BLaER1 treated with 17β-estradiol and CSF1 and Interleukin-3, amounts not matched to agents 10 nM and 100 nM (cell line): Measurements from ENCODE around the gene SF3B6.
"Not testable (repeated sequence)": the region's sequence is repeated elsewhere in the genome, so short reads cannot be mapped to it uniquely, and the experiment has no call there.

Experiments
- H3K27ac ChIP-seq, 11 experiments: shearing (Covaris generic); formaldehyde crosslinking; 2 replicates each; pipeline ENCODE4 v1.8.1; 2022
- H3K27me3 ChIP-seq, 11 experiments: shearing (Covaris generic); formaldehyde crosslinking; 2 replicates each; pipeline ENCODE4 v1.8.1; 2022
- H3K36me3 ChIP-seq, 11 experiments: shearing (Covaris generic); formaldehyde crosslinking; 2 replicates each; pipeline ENCODE4 v1.8.1; 2022
- H3K4me1 ChIP-seq, 10 experiments: shearing (Covaris generic); formaldehyde crosslinking; 2 replicates each; pipeline ENCODE4 v1.8.1; 2022
- H3K4me2 ChIP-seq, 11 experiments: shearing (Covaris generic); formaldehyde crosslinking; 2 replicates each; pipeline ENCODE4 v1.8.1; 2022
- H3K4me3 ChIP-seq, 10 experiments: shearing (Covaris generic); formaldehyde crosslinking; 2 replicates each; pipeline ENCODE4 v1.8.1; 2022
- H3K9ac ChIP-seq, 11 experiments: shearing (Covaris generic); formaldehyde crosslinking; 2 replicates each; pipeline ENCODE4 v1.8.1; 2022
- H3K9me3 ChIP-seq, 11 experiments: shearing (Covaris generic); formaldehyde crosslinking; replicated peaks in 1 of 11; 2 replicates each; pipeline ENCODE4 v1.8.1; 2022
- H4K20me1 ChIP-seq, 11 experiments: shearing (Covaris generic); formaldehyde crosslinking; 2 replicates each; pipeline ENCODE4 v1.8.1; 2022
- Cebpa-rat ChIP-seq, 11 experiments: shearing (Covaris generic); IDR thresholded peaks; 2 replicates each; pipeline ENCODE4 v1.8.1; 2022

The SF3B6 gene

DNA sequence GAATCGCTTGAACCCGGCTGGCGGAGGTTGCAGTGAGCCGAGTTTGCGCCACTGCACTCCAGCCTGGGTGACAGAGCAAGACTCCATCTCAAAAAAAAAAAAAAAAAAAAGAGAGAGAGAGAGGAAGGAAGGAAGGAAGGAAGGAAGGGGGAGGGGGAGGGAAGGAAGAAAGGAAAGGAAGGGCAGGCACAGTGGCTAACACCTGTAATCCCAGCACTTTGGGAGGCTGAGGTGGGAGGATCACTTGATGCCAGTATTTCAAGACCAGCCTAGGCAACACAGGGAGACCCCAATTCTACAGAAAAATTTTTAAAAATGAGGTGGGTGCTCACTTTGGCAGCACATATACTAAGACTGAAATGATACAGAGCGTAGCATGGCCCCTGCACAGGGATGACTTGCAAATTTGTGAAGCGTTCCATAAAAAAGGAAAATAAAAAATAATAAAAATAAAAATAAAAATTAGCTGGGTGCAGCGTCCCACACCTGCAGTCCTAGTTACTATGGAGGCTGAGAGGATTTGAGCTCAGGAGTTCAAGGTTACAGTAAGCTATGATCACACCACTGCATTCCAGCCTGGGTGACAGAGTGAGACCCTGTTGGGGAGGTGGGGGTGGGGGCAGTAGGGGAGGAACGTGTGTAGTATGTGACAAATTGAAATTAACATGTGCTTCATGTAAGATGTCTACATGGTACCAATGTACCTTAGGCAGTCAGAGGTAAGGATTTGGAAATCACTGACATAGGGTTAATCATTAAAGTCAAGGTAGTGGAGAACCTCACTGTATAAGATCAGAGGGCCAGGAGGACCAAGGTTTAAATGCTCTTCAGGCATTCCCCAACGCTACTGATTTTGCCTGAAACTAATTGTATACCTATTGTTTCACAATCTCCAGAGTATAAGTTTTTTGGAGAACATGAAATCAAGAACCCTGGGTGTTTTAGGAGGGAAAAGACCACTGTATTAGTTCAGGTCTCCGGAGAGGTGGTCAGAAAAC, 30.3 kb downstream of the SF3B6 start:
- H3K9me3 ChIP-seq = no peaks in the 10 kb centered on the region
- H3K27me3 ChIP-seq = peaks cover 28 to 33% (median 32%) of the 10 kb centered on the region in 11 experiments
- no peak overlapping the region for H3K27ac ChIP-seq
- peak overlapping the region; percentile 74 to 85 (median 82); a peak in 13 of 22 replicates for H3K9ac ChIP-seq
- H3K36me3 ChIP-seq = peaks cover 0 to 2% (median 0%) of the 10 kb centered on the region in 11 experiments; a peak in 1 of 22 replicates
- H3K4me1 ChIP-seq = peaks cover 31 to 43% (median 41%) of the 10 kb centered on the region in 10 experiments
- peak overlapping the region; percentile 74 to 90 (median 80); a peak in 19 of 20 replicates for H3K4me3 ChIP-seq
- peaks cover 0 to 8% (median 0%) of the 10 kb centered on the region in 11 experiments; a peak in 4 of 22 replicates for H4K20me1 ChIP-seq
- H3K4me2 ChIP-seq = peak overlapping the region; percentile 67 to 88 (median 80)
- TF ChIP-seq Cebpa-rat (IDR thresholded peaks at IDR 0.05) = no peak

GRCh38 chr2:24043133-24043532, 33.0 kb downstream of the SF3B6 start:
- not testable (repeated sequence) for H3K4me2 ChIP-seq, H3K27me3 ChIP-seq, H3K9ac ChIP-seq, H3K27ac ChIP-seq, H3K4me3 ChIP-seq, H3K9me3 ChIP-seq
- H3K4me1 ChIP-seq = peaks cover 20 to 25% (median 23%) of the 10 kb centered on the region in 10 experiments
- peaks cover 15 to 22% (median 18%) of the 10 kb centered on the region in 11 experiments for H3K36me3 ChIP-seq
- peaks cover 0 to 18% (median 0%) of the 10 kb centered on the region in 11 experiments; a peak in 4 of 22 replicates for H4K20me1 ChIP-seq

- H4K20me1 ChIP-seq = peaks cover 0 to 18% (median 4%) of the 10 kb centered on the region in 11 experiments; a peak in 6 of 22 replicates
- no peak overlapping the region for H3K4me3 ChIP-seq
- H3K27me3 ChIP-seq = no peaks in the 10 kb centered on the region
- no peak overlapping the region for H3K9ac ChIP-seq
- no peak for TF ChIP-seq Cebpa-rat (IDR thresholded peaks at IDR 0.05)
- peaks cover 28 to 45% (median 40%) of the 10 kb centered on the region in 11 experiments for H3K36me3 ChIP-seq
- H3K27ac ChIP-seq = no peak overlapping the region
- peaks cover 5 to 8% (median 6%) of the 10 kb centered on the region in 10 experiments; a peak in 19 of 20 replicates for H3K4me1 ChIP-seq
- H3K4me2 ChIP-seq = no peak overlapping the region
- no peaks in the 10 kb centered on the region for H3K9me3 ChIP-seq
These were observed 35.6 kb downstream of the SF3B6 start for GRCh38 chr2:24040511-24040910.

- Histone ChIP-seq H4K20me1 (peaks cover 0 to 18% (median 4%) of the 10 kb centered on the region in 11 experiments; a peak in 7 of 22 replicates), H3K27me3 (no peaks in the 10 kb centered on the region), H3K9ac (no peak overlapping the region), H3K4me2 (no peak overlapping the region), H3K4me1 (no peaks in the 10 kb centered on the region), H3K27ac (no peak overlapping the region), H3K4me3 (no peak overlapping the region), H3K36me3 (peaks cover 28 to 57% (median 41%) of the 10 kb centered on the region in 11 experiments), H3K9me3 (no peaks in the 10 kb centered on the region)
- TF ChIP-seq Cebpa-rat (IDR thresholded peaks at IDR 0.05) = no peak
These were observed 37.2 kb downstream of the SF3B6 start for GRCh38 chr2:24038786-24039499.

DNA sequence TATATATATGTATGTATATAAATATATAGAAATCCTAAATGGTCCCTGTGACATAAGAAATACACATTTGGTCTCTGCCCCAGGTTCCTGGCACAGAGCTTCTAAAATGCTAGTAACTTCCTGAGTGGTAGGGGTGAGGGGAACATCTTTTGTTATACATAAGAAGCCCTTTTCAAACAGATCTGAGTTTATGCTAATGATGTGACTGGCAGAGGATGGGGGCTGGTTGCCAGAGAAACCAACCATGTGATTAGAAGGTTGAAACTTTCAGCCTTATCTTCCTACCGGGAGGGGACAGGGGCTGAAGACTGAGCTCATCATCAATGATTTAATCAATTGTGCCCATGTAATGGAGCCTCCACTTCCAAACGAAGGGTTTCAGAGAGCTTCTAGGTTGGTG, 49.9 kb downstream of the SF3B6 start:
- TF ChIP-seq Cebpa-rat (IDR thresholded peaks at IDR 0.05) = no peak
- no peaks in the 10 kb centered on the region for H3K9me3 ChIP-seq
- H3K36me3 ChIP-seq = peaks cover 50 to 98% (median 80%) of the 10 kb centered on the region in 11 experiments
- no peak overlapping the region for H3K9ac ChIP-seq
- H3K4me1 ChIP-seq = no peaks in the 10 kb centered on the region
- H3K4me2 ChIP-seq = no peak overlapping the region
- H3K4me3 ChIP-seq = no peak overlapping the region
- H4K20me1 ChIP-seq = peaks cover 0 to 33% (median 0%) of the 10 kb centered on the region in 11 experiments; a peak in 5 of 22 replicates
- H3K27ac ChIP-seq = no peak overlapping the region
- H3K27me3 ChIP-seq = no peaks in the 10 kb centered on the region

DNA sequence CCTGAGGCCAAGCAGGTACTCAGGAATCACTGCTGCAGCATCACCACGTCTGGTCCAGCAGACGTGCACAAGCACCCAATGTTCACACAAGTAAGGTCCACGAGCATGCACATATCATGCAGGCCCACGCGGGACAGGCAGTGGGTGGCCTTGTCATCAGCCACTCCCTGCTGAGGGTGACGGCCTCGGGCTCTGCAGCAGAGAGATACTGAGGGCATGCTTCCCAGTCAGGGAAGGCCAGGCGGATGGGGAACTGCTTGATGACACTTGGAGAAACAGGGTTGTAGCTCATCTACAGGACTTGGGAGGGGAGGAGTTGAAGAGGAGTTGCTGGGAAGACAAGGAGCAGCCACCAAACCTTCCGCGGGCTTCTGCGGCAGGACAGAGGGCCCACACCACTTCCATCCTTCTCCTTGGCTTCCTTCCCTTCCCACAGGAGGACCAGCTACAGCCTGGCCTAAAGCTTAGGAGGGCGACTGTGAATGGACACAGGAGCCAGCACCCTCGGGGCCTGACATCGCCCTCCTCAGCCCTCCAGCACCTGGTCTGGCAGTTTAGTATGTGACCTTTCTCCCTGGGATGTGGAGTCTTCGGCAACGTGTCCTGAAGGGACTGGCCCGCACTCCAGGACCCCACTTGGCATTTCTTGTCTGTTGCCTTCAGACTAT, 51.0 kb downstream of the SF3B6 start:
- no peak overlapping the region for H3K27ac ChIP-seq
- no peak for TF ChIP-seq Cebpa-rat (IDR thresholded peaks at IDR 0.05)
- H3K27me3 ChIP-seq = no peaks in the 10 kb centered on the region
- no peaks in the 10 kb centered on the region for H3K4me1 ChIP-seq
- no peak overlapping the region for H3K4me3 ChIP-seq
- H3K36me3 ChIP-seq = peaks cover 39 to 87% (median 69%) of the 10 kb centered on the region in 11 experiments
- H3K9ac ChIP-seq = no peak overlapping the region
- H3K9me3 ChIP-seq = no peaks in the 10 kb centered on the region
- no peak overlapping the region for H3K4me2 ChIP-seq
- H4K20me1 ChIP-seq = peaks cover 0 to 35% (median 0%) of the 10 kb centered on the region in 11 experiments; a peak in 5 of 22 replicates

GRCh38 chr2:24024018-24024417, 52.1 kb downstream of the SF3B6 start:
- Histone ChIP-seq H3K4me2 (no peak overlapping the region), H3K9ac (no peak overlapping the region), H3K9me3 (no peaks in the 10 kb centered on the region), H3K4me3 (no peak overlapping the region), H4K20me1 (peaks cover 0 to 35% (median 0%) of the 10 kb centered on the region in 11 experiments; a peak in 5 of 22 replicates), H3K27me3 (no peaks in the 10 kb centered on the region), H3K36me3 (peaks cover 28 to 76% (median 58%) of the 10 kb centered on the region in 11 experiments), H3K4me1 (no peaks in the 10 kb centered on the region), H3K27ac (no peak overlapping the region)
- TF ChIP-seq Cebpa-rat (IDR thresholded peaks at IDR 0.05) = no peak

- Histone ChIP-seq H3K27me3 (no peaks in the 10 kb centered on the region), H3K4me3 (no peak overlapping the region), H3K4me2 (no peak overlapping the region), H4K20me1 (peaks cover 0 to 35% (median 0%) of the 10 kb centered on the region in 11 experiments; a peak in 5 of 22 replicates), H3K4me1 (no peaks in the 10 kb centered on the region), H3K27ac (no peak overlapping the region), H3K36me3 (peaks cover 22 to 67% (median 48%) of the 10 kb centered on the region in 11 experiments), H3K9ac (no peak overlapping the region), H3K9me3 (no peaks in the 10 kb centered on the region)
- TF ChIP-seq Cebpa-rat (IDR thresholded peaks at IDR 0.05) = no peak
These were observed 53.1 kb downstream of the SF3B6 start for GRCh38 chr2:24022975-24023575.
